Endothelial cell of umbilical vein (primary cell): ENCODE measurements around the gene DLGAP4. TPM values are rescaled to one million over a fixed set of nuclear protein-coding genes. Genes with fewer than 3 reads are reported as not detected.

Experiments used
- BruUV-seq: library from RNA; stranded (reverse); fragments of 400-500 nt; replicated peaks from 2 replicates; lab custom pipeline; 2021; lab: Mats Ljungman, UMichigan
- CTCF ChIA-PET: fragments of 300-600, 350-600 bp; sonication (Branson Sonifier 250); formaldehyde crosslinking; loops from one replicate; lab custom pipeline; 2021; ENCODE audit warnings: antibody characterized with exemption, inconsistent platforms; lab: Charles Lee
- POLR2A ChIA-PET: fragments of 300-600, 350-600 bp; sonication (Branson Sonifier 250); formaldehyde crosslinking; loops from one replicate; lab custom pipeline; 2021; ENCODE audit warnings: antibody characterized with exemption, inconsistent platforms; lab: Charles Lee
- DNase-seq: peaks from one replicate; pipeline ENCODE4 v3.0.0-alpha.2; 2011; ENCODE audit warnings: low read depth, low spot score
- FAIRE-seq: peaks from 2 replicates; lab custom pipeline; 2011; peaks lifted over from hg19 to GRCh38; lab: Jason Lieb, UNC
- H2AFZ ChIP-seq: 2 replicates; pipeline ENCODE4 v1.6.0; 2012; ENCODE audit warnings: low read depth, low read length, control low read depth, inconsistent platforms
- H3K27ac ChIP-seq: 2 replicates; pipeline ENCODE4 v1.5.1; 2011; ENCODE audit warnings: low read depth, mild to moderate bottlenecking, control low read depth, low read length, moderate library complexity; ENCODE audit not compliant: insufficient read depth
- H3K27me3 ChIP-seq, 2 experiments: 2 replicates each; pipeline versions ENCODE4 v1.6.0 to v1.6.1; 2011; ENCODE audit warnings: low read length in 2 of 2, mixed read lengths in 1 of 2; ENCODE audit not compliant: control insufficient read depth in 2 of 2, insufficient read depth in 2 of 2
- H3K36me3 ChIP-seq, 2 experiments: 2 replicates in 1 of 2; 3 replicates in 1 of 2; pipeline ENCODE4 v1.5.1; 2011; ENCODE audit warnings: low read length in 2 of 2, mild to moderate bottlenecking in 1 of 2, moderate library complexity in 1 of 2; ENCODE audit not compliant: control insufficient read depth in 2 of 2, insufficient read depth in 2 of 2; ENCODE audit errors: extremely low read depth in 1 of 2
- H3K4me1 ChIP-seq: 3 replicates; pipeline ENCODE4 v1.5.1; 2011; ENCODE audit warnings: mild to moderate bottlenecking, low read length; ENCODE audit not compliant: control insufficient read depth, insufficient read depth; ENCODE audit errors: extremely low read depth
- H3K4me2 ChIP-seq: 2 replicates; pipeline ENCODE4 v1.6.1; 2011; ENCODE audit warnings: low read length, control low read depth, mixed read lengths; ENCODE audit not compliant: insufficient read depth
- H3K4me3 ChIP-seq, 3 experiments: fragments of 200-600 bp in 1 of 3; sonication (generic), shearing (Covaris generic) in 1 of 3; replicated peaks in 1 of 3; 2 replicates each; pipeline ENCODE4 v1.5.1; 2011 to 2016; ENCODE audit warnings: control low read depth in 3 of 3, low read length in 3 of 3, mild to moderate bottlenecking in 2 of 3, inconsistent platforms in 1 of 3, low read depth in 1 of 3, moderate library complexity in 1 of 3; ENCODE audit not compliant: insufficient read depth in 1 of 3
- H3K79me2 ChIP-seq: 2 replicates; pipeline ENCODE4 v1.6.0; 2012; ENCODE audit warnings: low read length, inconsistent platforms; ENCODE audit not compliant: control insufficient read depth, insufficient read depth
- H3K9ac ChIP-seq: replicated peaks from 2 replicates; pipeline ENCODE3; 2011; ENCODE audit warnings: low read length, control low read depth; ENCODE audit not compliant: insufficient read depth; ENCODE audit errors: extremely low read depth
- H3K9me1 ChIP-seq: replicated peaks from 3 replicates; pipeline ENCODE4 v1.6.0; 2011; ENCODE audit warnings: mild to moderate bottlenecking, low read length; ENCODE audit not compliant: control insufficient read depth, insufficient read depth; ENCODE audit errors: extremely low read depth
- H3K9me3 ChIP-seq: replicated peaks from 2 replicates; pipeline ENCODE4 v1.5.1; 2012; ENCODE audit warnings: low read length, inconsistent platforms; ENCODE audit not compliant: control insufficient read depth, insufficient read depth
- H4K20me1 ChIP-seq: replicated peaks from 2 replicates; pipeline ENCODE3; 2011; ENCODE audit warnings: mild to moderate bottlenecking, low read length; ENCODE audit not compliant: control insufficient read depth, insufficient read depth; ENCODE audit errors: extremely low read depth
- CTCF ChIP-seq, 2 donors: IDR thresholded peaks; 1 replicate in 1 of 2; 2 replicates in 1 of 2; pipeline ENCODE4 v1.5.1; 2011; ENCODE audit warnings: low read length in 2 of 2, mild to moderate bottlenecking in 2 of 2, moderate library complexity in 2 of 2, control low read depth in 1 of 2, inconsistent platforms in 1 of 2, low read depth in 1 of 2; ENCODE audit not compliant: insufficient read depth in 1 of 2; ENCODE audit errors: extremely low read depth in 1 of 2
- EZH2 ChIP-seq: IDR thresholded peaks from 2 replicates; pipeline ENCODE4 v1.6.1; 2012; ENCODE audit warnings: borderline replicate concordance, low read depth, mild to moderate bottlenecking, moderate library complexity, low read length, inconsistent platforms; ENCODE audit not compliant: severe bottlenecking
- FOS ChIP-seq: IDR thresholded peaks from 2 replicates; pipeline ENCODE4 v1.6.1; 2011; ENCODE audit warnings: mild to moderate bottlenecking, low read length, moderate library complexity, borderline replicate concordance; ENCODE audit not compliant: insufficient read depth
- GATA2 ChIP-seq: IDR thresholded peaks from 2 replicates; pipeline ENCODE4 v1.7.0; 2011; ENCODE audit warnings: low read depth, mild to moderate bottlenecking, moderate library complexity, mixed read lengths, low read length; ENCODE audit not compliant: insufficient read length, insufficient read depth
- JUN ChIP-seq: IDR thresholded peaks from 2 replicates; pipeline ENCODE4 v1.6.1; 2011; ENCODE audit warnings: borderline replicate concordance, low read depth; ENCODE audit not compliant: insufficient read length, insufficient read depth
- MAX ChIP-seq: IDR thresholded peaks from 2 replicates; pipeline ENCODE4 v1.6.1; 2011; ENCODE audit not compliant: insufficient read depth, insufficient read length
- MYC ChIP-seq: IDR thresholded peaks from one replicate; pipeline ENCODE4 v1.6.1; 2011; ENCODE audit warnings: mild to moderate bottlenecking, low read depth, low read length
- POLR2A ChIP-seq: IDR thresholded peaks from 2 replicates; pipeline ENCODE4 v1.6.1; 2012; ENCODE audit warnings: low read depth, mild to moderate bottlenecking, control low read depth, low read length
- POLR2AphosphoS5 ChIP-seq: IDR thresholded peaks from 2 replicates; pipeline ENCODE4 v1.6.1; 2012; ENCODE audit warnings: low read depth, mild to moderate bottlenecking, control low read depth, low read length, moderate library complexity; ENCODE audit not compliant: insufficient read depth
- dilution Hi-C: fragments of 300-500 bp; cut with MboI; formaldehyde crosslinking; loops from one replicate; pipeline ENCODE4 v1.15.0; 2019; ENCODE audit warnings: low sequenced_read_pairs; ENCODE audit not compliant: extremely low pct_ligation_motif_present
- intact Hi-C: fragments of 100-400 bp; cut with micrococcal nuclease; formaldehyde crosslinking; loops from one replicate; pipeline ENCODE4 v1.10.0; 2022
- polyA plus RNA-seq, 4 experiments: library from polyadenylated mRNA; depleted of rRNA in 3 of 4; stranded (reverse) in 3 of 4; unstranded in 1 of 4; fragments of >200 nt; gene quantifications; 2 replicates each; pipeline versions ENCODE4 v1.2.1 to v1.2.3, GENCODE V29; 2011 to 2012; ENCODE audit warnings: missing spikeins in 1 of 4
- total RNA-seq: library from RNA; stranded (reverse); gene quantifications from 2 replicates; pipeline ENCODE4 v1.2.3, GENCODE V29; 2021

Gene DLGAP4
- total and polyA plus RNA-seq, 2 donors (not counting 3 experiments of a cell fraction or from before 2014, with no cell fraction given) = 57.5 to 125 TPM

GRCh38 chr20:36384022-36384619 is 78.0 kb downstream of the DLGAP4 start:
- FAIRE-seq = no peak
- DNase-seq = peak; percentile 42
- H3K36me3 ChIP-seq = no peaks in the 10 kb centered on the region
- BruUV-seq = no TSS peak
- ChIA-PET CTCF (interaction anchor here (1.1 kb wide), 1 partner anchor 15 kb away, joined by 4 read pairs; no protein-coding TSS in a partner anchor), POLR2A (no interaction called here)
- H3K27ac ChIP-seq = no peak overlapping the region
- H3K9ac ChIP-seq = no peak overlapping the region
- no peak overlapping the region for H3K4me3 ChIP-seq
- dilution Hi-C loops = no loop called here
- no peaks in the 10 kb centered on the region for H4K20me1 ChIP-seq
- intact Hi-C loops = no loop called here
- H2AFZ ChIP-seq = no peak overlapping the region
- H3K79me2 ChIP-seq = no peaks in the 10 kb centered on the region
- TF ChIP-seq POLR2AphosphoS5 (no peak), CTCF (IDR thresholded peaks at IDR 0.05; ENCODE audit: extremely low read depth in 1 of 2, insufficient read depth in 1 of 2, low read depth in 1 of 2, low read length in 2 of 2) (peak in 1 of 2 donors; percentile 17)
- peaks cover 0 to 2% of the 10 kb centered on the region in 2 experiments for H3K27me3 ChIP-seq
- no peaks in the 10 kb centered on the region for H3K9me1 ChIP-seq
- H3K4me2 ChIP-seq = no peak overlapping the region
- H3K4me1 ChIP-seq = no peaks in the 10 kb centered on the region
- H3K9me3 ChIP-seq = no peaks in the 10 kb centered on the region

- no peaks in the 10 kb centered on the region for H3K9me3 ChIP-seq
- no TSS peak for BruUV-seq
- H3K27me3 ChIP-seq = peaks cover 0 to 3% of the 10 kb centered on the region in 2 experiments
- H3K79me2 ChIP-seq = no peaks in the 10 kb centered on the region
- dilution Hi-C loops (no loop called here), intact Hi-C loops (no loop called here)
- H4K20me1 ChIP-seq = no peaks in the 10 kb centered on the region
- ChIA-PET CTCF (no interaction called here), POLR2A (no interaction called here)
- no peak overlapping the region for H3K4me3 ChIP-seq
- no peak for FAIRE-seq
- no peak overlapping the region for H3K9ac ChIP-seq
- no peak overlapping the region for H3K27ac ChIP-seq
- no peak for DNase-seq
- no peak overlapping the region for H2AFZ ChIP-seq
- no peak overlapping the region for H3K4me2 ChIP-seq
- no peaks in the 10 kb centered on the region for H3K4me1 ChIP-seq
- H3K36me3 ChIP-seq = no peaks in the 10 kb centered on the region
- TF ChIP-seq EZH2 (no peak), POLR2A (no peak), POLR2AphosphoS5 (no peak), MYC (no peak), CTCF (IDR thresholded peaks at IDR 0.05; ENCODE audit: extremely low read depth in 1 of 2, insufficient read depth in 1 of 2, low read depth in 1 of 2, low read length in 2 of 2) (no peak), JUN (no peak), MAX (no peak), GATA2 (no peak), FOS (no peak)
- no peaks in the 10 kb centered on the region for H3K9me1 ChIP-seq
Observed at GRCh38 chr20:36385503-36385902, 79.4 kb downstream of the DLGAP4 start.
